HG03432 (cell line): ENCODE results near the gene CBLB.

Experiments
- ATAC-seq: cut with Tn5 transposase; IDR thresholded peaks from one replicate; pipeline ENCODE4 v1.9.1; 2021; ENCODE audit warnings: mild to moderate bottlenecking, moderate library complexity; ENCODE audit not compliant: unreplicated experiment

CBLB gene

DNA sequence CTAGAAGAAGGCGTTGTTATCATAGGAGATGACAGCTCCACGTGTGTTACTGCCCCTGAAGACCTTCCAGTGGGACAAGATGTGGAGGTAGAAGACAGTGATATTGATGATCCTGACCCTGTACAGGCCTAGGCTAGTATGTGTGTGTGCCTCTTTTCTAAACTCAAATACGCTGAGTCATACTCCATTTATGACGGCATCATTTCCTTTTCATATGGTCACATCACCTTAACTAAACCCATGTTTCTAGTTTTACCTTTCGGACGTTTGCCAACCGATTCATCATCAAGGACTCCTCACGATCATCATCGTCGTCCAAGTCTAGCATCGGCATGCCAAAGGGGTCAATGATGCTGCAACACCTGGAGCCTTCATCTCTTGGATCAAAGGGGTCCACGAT, 149.0 kb downstream of the CBLB start:
- no peak for ATAC-seq

DNA sequence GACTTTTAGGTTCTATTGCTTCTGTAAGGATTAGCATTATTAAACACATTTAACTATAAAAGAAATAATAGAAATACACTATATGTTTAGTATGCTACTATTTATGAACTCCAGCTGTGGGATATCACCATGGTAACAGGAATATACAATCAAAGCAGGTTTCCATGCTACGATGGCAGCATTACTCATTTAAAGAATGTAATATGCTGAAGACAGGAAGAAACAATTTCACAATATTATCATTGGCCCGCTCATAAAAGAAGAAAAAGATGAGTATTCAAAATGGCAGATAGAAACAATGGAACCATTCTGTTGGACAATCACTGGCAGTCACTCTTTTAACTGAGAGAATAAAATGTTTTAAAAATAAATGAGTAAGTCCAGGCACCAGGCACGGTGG, 153.4 kb downstream of the CBLB start:
- no peak for ATAC-seq

DNA sequence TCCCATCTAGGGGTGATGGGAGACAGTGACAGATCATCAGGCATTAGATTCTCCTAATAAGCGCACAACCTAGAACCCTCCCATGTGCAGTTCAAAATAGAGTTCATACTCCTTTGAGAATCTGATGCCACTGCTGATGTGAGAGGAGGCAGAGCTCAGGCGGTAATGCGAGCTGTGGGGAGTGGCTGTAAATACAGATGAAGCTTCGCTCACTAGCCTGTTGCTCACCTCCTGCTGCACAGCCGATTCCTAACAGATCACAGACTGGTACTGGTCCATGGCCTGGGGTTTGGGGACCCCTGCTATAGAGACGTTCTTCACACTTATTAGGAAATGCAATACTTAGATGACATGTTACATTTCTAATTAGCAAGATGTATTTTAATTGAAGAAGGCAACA, 154.4 kb downstream of the CBLB start:
- ATAC-seq, result no peak

DNA sequence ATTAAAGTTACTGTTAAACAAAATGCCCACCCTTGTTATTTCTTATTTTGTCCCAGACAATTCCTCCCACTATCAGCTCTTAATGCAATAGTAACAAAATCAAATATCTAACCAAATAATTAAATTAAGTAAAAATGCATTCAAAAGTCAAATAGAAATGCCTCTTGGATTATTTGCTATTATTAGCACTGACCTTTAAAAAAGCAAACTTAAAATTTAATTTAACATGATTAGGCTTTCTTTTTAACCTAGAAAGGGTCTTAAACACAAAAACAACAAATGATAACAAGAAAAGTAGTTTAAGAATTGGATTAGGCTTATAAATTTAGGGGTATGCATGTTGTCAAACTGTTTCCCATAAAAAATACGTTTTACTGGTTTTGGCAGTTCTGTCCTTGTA, 159.8 kb downstream of the CBLB start:
- no peak for ATAC-seq

DNA sequence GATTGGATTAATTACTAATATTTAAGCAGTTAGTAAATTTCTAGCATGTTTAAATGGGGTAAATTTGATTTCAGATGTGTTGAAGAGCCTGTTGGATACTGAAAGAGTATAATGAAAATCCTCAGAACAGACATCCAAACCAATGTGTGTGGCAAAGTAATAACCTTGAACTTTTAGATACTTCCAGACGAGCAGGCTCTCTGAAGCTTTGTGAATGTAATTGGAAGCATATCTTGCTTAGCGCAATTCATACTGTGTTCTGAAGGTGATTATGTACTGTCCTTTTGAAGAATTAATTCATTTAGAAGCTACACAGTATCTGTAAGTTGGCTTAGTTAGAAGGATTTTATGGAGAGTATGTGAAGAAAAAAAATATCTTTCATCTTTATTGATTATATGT, 161.8 kb downstream of the CBLB start:
- ATAC-seq, result no peak

DNA sequence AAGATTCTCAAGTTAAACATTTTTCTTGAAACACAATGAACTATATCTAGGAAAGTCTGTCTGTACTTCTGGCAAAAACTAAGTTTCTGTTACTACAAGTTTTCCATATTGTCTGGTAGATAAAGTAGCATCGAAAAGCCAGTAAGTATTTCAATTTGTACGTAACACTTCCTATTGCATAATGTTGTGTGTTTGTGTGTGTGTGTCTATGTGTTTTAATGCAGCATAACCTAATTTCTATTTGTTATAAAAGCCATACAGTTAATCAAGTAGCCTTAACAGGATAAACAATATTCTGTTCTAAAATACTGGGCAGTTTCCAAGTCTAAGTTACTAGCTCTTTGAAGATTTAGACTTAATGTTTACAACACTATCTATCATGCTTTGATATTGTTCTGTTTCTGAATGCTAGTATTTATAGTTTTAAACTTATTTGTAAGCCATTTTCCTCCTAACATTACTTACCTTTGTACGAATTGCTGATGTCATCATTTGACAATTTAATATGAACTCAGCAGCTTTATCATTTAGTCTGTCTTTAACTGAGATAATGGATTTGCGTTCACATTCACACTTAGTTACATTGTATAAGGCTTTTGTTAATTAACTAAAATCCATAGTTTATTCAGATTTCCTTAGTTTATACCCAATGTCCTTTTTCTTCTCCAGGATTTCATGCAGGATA, 163.9 kb downstream of the CBLB start:
- no peak for ATAC-seq

DNA sequence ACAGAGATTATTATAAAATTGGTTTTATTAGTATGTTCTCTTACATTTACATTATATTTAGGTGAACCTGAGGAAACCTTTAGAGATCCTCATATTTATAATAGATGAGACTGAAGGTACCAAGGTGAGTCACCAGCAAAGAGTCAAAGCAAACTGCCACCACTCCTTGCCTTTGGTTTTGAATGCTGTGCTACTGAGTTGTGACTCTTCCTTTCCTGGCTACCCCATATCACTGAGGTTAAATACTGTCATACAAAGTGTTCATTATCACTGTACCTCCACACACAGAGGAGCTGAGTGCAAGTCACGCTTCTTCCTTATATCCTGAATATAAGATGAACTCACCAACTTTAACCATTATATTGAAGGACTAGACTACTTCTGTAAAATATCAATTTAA, 168.2 kb downstream of the CBLB start:
- ATAC-seq, result no peak

DNA sequence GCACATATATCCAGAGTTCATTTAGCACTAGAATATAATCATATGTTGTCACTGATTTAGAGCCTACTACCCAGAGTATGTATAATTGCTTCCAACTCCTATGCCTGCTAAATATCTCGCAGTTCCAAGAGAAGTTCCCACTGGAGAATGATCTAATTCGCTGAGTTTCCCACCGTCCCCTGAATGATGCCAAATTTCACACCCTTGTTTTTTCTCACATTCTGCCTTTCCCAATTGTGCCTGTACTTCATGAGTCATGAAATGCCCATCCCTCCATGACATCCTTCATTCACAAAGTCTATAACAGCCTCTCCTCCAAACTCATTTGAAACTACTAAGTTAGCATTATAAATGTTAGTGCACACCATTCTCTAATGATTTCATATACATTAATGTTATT, 177.2 kb downstream of the CBLB start:
- no peak for ATAC-seq

DNA sequence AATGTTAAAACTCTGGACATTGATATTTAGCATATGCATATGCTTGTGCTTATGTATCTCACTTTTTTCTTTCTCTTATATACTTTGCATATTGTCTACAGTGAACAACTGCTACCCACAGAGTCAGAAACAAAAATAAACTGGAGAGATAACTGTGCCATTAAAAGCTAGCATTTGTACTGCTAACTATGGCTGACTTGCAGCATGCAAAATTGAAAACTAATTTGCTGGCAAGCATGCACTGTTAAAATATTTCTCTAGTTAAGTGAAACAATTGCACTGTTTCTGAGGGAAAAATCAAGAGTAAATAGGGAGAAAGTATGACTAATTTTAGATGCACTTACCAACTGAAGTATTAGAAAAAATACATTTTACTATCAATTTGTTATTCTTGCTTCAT, 177.8 kb downstream of the CBLB start:
- ATAC-seq, result no peak

DNA sequence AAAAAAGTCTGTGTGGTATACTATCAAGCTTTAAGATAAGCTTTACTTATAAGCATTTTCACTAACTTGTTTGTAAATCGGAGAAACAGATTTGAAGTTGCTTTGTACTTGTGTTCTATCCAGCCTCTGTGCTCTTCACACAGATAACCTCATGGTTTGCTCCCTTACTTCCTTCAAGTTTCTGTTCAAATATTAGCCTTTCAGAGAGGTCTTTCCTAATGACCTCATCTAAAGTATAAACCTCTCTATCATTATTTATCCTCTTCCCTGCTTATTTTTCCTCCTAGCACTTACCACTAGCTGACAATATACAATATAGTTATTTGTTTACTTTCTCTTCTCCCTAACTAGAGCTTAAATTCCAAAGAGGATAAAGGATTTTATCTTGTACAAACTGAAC, 180.0 kb downstream of the CBLB start:
- no peak for ATAC-seq

DNA sequence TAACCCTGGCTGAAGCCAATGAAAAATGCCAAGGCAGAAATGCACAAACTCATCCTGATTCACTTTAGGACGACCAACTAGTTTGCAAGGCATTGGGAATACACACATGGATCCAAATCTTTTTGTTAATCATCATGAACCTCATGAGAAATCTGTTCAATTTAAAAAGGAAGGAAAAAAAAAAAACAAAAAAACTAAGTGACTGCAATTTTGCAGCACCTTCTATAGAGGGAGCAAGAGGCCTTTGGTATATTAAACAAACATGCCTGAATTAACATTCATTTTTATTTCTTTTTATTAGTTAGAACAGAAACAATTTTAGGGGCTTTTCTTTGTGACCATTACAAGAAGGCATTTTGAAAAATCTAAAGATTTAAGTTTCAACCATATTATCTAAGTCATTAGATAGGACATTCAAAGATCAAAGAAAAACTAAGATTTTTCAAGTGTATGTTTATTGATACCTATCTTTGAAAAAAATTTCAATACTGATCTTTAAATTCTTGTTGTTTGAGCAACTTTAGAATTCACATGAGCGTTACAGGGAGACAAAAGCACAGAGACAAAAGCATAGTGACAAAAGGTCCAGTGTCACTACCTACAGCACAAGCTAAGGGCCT, 182.4 kb downstream of the CBLB start:
- ATAC-seq, result no peak

DNA sequence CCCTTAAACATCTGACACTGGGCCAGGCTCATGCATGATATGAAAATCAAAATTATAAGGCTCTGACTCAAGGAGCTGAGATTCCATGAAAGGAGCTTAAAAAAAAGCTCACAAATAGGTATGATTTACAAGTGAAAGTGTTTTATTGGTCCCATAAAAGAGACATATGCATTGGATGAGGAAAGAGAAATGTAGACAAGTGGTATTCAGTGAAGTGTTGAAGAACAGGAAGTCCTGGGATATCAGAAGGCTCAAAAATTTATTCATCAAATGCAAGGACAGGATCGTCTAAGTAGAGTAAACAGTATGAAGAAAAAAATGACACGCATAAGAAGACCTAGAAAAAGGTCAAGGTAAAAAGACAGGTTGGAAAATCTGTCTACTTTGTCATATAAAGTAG, 188.9 kb downstream of the CBLB start:
- no peak for ATAC-seq

DNA sequence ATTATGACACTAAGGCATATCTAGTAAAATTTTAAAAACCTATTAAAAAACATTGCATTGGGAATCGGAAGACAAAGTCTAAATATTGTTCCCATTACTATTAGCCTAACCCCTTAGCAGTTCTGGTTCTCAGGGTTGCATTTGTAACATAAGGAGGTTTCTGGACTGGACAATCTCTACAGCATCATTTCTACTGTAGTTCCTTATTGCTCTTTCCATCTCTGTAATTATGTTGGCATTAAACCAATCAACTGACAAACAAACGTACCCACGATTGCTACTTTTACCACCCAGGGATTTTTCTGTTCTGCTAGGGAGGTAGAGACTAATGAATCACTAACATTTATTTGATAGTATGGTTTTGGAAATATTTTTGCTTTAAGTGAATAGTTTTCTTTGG, 190.8 kb downstream of the CBLB start:
- ATAC-seq, result no peak

DNA sequence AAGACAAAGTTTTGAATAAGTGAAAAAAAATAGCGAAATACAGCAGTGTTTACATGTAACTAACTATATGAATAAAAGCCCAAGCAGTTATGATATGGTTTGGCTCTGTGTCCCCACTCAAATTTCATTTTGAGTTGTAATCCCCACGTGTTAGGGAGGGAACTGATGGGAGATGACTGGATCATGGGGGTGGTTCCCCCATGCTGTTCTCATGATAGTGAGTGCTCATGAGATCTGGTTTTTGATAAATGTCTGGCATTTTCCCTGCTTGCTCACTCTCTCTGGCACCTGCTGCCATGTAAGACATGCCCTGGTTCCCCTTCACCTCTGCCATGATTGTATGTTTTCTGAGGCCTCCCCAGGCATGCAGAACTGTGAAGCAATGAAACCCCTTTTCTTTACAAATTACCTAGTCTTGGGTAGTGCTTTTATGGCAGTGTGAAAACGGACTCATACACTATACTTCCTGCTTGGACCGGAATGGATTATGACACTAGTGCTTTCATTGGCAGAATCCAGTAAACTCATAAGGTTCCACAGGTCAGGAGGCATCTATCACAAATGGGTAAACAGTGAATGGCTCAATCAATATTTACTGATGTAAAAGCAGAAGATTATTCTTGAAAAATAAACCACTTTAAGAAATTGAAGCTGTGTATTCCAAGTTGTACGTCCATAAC, 192.1 kb downstream of the CBLB start:
- no peak for ATAC-seq

DNA sequence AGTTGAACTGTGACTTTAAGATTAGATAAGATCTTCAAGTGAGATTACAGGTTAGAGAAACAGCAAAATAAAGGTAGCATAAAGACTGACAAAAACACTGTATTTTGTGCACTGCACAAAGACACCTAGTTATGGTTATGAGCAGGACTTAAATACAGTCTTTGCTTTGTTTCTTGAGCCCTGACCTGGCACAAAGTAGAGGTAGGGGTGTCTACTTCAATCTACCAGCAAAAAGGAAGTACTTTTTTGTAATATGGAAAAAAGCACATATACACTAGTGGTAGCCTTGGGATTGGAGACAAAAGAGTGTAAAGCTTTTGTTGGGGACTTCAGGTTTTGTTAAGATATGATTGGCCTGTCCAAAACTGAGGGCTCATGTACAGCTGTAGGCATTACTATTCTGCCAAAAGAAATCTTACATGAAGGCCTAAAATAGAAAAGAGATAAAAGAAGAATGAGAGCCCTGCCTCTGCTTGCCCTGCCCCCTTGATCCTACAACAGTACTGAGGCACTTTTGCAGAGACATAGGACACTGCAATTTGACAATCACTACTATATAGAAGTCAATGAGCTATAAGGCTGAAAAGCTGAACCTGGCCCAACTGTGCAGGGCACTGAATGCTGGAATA, 194.3 kb downstream of the CBLB start:
- no peak for ATAC-seq

DNA sequence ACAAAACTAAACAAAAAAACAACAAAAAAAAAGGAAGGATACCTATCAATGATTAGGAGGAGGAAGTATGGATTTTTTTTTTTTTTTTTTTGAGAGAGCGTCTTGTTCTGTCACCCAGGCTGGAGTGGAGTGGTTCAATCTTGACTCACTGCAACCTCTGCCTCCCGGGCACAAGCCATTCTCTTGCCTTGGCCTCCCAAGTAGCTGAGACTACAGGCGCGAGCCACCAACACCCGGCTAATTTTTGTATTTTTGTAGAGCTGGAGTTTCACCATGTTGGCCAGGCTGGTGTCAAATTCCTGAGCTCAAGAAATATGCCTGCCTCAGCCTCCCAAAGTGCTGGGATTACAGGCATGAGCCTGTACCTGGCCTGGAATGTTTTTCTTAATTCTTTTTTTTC, 195.8 kb downstream of the CBLB start:
- no peak for ATAC-seq

DNA sequence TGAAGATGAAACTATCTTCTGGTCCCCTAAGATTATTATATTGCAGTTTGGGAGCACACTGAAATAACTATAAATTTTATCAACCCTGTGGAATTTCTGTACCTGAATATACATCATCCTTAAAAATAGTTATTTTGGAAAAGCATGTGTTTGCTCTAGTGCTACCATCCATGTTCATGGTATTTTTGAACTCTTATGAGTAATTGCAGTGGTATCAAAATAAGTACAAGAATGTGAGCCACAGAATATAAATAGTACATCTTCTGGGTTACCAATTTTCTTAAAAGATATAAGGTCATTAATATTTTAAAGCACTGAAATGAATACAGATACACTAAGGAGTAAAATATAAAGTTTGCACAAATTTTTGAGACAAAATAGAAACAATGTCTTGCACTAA, 206.5 kb downstream of the CBLB start:
- ATAC-seq, result no peak

DNA sequence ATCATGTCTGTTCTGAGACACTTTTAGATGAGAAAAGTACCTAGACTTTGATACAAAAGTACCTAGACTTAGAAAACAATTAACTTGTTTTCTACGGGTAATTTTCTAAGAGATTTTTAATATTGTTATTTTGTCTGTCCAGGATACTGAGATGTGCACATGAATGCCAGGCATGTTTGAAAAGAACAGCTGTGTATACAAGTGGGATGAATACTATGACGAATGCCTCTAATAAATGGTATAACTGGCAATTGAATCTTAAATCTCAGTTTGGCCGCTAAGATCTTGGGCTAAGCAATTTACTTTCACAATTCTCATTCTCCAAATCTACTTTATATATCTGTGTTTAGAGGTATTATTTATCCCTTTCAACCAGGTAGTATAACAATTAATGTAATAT, 207.4 kb downstream of the CBLB start:
- no peak for ATAC-seq

DNA sequence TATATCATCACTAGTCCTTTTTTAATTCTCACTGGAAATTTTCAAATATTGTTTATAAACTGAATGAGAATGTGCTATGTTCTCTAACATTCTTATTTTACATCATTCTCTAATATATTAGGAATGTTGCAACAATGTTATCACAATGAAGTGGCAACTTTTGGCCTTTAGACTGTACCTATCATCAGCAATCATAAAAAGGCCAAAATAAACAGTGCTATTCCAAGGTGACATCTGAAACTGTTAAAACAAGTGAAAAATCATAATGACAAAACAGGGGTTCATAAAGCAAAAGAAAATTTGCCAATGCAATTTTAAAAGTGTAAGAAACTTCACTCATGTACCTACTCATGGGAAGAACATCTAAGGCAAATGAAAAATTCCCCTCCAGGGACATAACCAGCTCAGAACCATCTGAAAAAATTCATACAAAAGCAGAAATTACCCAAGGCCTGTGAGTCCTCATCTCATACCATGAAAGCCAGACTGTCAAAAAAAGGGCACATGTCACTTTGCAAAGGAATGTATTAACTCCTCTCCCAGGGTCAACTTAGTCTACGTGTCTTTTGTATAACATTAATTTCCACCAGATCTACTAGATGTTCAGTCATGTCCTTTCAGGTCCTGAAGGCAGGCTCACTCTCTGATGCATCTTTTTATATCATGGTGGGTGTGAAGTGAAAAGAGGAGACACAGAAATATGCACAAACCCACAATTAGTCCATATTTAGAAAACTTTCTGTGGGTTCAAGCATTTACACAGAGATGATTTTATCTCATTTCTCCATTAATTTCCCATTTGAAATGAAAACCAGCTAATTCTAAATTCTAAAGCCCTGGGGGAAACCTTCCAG, 211.9 kb downstream of the CBLB start:
- no peak for ATAC-seq

DNA sequence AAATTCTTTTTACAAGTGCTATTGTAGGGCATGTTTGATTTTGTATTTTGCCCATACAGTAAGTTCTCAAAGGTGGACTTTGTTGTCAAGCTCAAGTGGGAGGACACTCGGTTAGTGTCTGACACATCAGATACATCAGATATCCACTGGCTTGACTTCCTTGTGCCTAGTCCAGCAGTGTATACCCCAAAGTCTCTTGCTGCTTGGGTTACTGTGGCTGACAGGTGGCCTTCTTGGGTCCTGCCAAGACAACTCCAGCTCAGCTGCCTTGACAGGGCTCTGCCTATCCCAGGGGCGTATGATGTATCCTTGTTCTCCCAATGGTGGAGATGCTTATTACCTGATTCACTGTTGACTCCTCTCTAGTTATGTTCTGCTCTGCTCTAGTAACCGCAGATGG, 214.9 kb downstream of the CBLB start:
- ATAC-seq, result no peak

DNA sequence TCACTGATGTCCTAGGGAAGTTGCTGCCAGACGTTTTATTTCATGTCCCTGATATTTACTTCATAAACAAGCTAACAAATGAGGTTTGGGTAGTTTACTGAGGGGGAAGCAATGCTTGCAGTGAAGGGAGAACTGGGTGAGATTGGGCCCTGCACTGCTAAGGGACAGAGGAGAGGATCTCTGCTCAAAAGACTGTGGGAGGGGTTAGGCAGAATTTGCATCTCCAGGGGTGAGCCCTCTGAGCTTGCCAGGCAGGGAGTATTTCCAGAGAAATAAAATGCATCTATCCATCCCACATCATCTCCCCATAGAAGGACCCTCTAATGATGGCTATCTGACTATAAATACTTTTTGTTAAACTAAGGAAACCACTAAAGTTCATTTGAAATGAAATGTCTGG, 215.6 kb downstream of the CBLB start:
- ATAC-seq, result no peak
